ENCODE data around the gene POLR2E. TPM values are rescaled to one million over a fixed set of nuclear protein-coding genes. Genes with fewer than 3 reads are reported as not detected.

Gene POLR2E
- polyA plus RNA-seq, 1 donor from 2014 or later = 237 TPM

GRCh38 chr19:1109697-1110671 lies 14.8 kb upstream of the POLR2E start:
- H3K9me3 Mint-ChIP-seq = no peaks in the 10 kb centered on the region
- H3K4me3 Mint-ChIP-seq = no peak overlapping the region
- peak overlapping the region in 1 of 3 donors; percentile 39 for H3K27ac Mint-ChIP-seq
- no peaks in the 10 kb centered on the region for H3K27me3 Mint-ChIP-seq
- H3K4me1 Mint-ChIP-seq = peaks cover 0 to 3% (median 2%) of the 10 kb centered on the region in 3 donors
- H3K36me3 Mint-ChIP-seq = no peaks in the 10 kb centered on the region

- no peak overlapping the region for H3K4me3 Mint-ChIP-seq
- no peak overlapping the region for H3K27ac Mint-ChIP-seq
- H3K27me3 Mint-ChIP-seq = no peaks in the 10 kb centered on the region
- no peaks in the 10 kb centered on the region for H3K9me3 Mint-ChIP-seq
- H3K36me3 Mint-ChIP-seq = no peaks in the 10 kb centered on the region
- H3K4me1 Mint-ChIP-seq = peaks cover 0 to 3% (median 2%) of the 10 kb centered on the region in 3 donors
These were observed 13.9 kb upstream of the POLR2E start for GRCh38 chr19:1109032-1109551.

GRCh38 chr19:1108291-1109031 lies 13.3 kb upstream of the POLR2E start:
- Mint-ChIP-seq H3K27me3 (no peaks in the 10 kb centered on the region), H3K36me3 (no peaks in the 10 kb centered on the region), H3K4me1 (peaks cover 1 to 5% (median 4%) of the 10 kb centered on the region in 3 donors), H3K9me3 (no peaks in the 10 kb centered on the region), H3K27ac (no peak overlapping the region), H3K4me3 (no peak overlapping the region)

- H3K4me1 Mint-ChIP-seq = peaks cover 6 to 9% (median 8%) of the 10 kb centered on the region in 3 donors
- no peaks in the 10 kb centered on the region for H3K36me3 Mint-ChIP-seq
- no peaks in the 10 kb centered on the region for H3K9me3 Mint-ChIP-seq
- no peaks in the 10 kb centered on the region for H3K27me3 Mint-ChIP-seq
- H3K4me3 Mint-ChIP-seq = peak overlapping the region in 2 of 4 donors; percentile 32 to 74
- H3K27ac Mint-ChIP-seq = peak overlapping the region in 1 of 3 donors; percentile 91
These were observed 12.6 kb upstream of the POLR2E start for GRCh38 chr19:1107661-1108261.

- H3K27ac Mint-ChIP-seq = peak overlapping the region; percentile 86 to 91 (median 91)
- H3K4me1 Mint-ChIP-seq = peaks cover 11 to 13% (median 13%) of the 10 kb centered on the region in 3 donors
- H3K36me3 Mint-ChIP-seq = no peaks in the 10 kb centered on the region
- no peaks in the 10 kb centered on the region for H3K27me3 Mint-ChIP-seq
- peak overlapping the region; percentile 23 to 74 (median 38) for H3K4me3 Mint-ChIP-seq
- H3K9me3 Mint-ChIP-seq = no peaks in the 10 kb centered on the region
These were observed 11.9 kb upstream of the POLR2E start for GRCh38 chr19:1106841-1107660.

GRCh38 chr19:1105873-1106840 lies 11.0 kb upstream of the POLR2E start:
- Mint-ChIP-seq H3K4me3 (peak overlapping the region; percentile 46 to 85 (median 76)), H3K27ac (peak overlapping the region; percentile 86 to 91 (median 91))

GRCh38 chr19:1105008-1105872 lies 10.1 kb upstream of the POLR2E start:
- Mint-ChIP-seq H3K4me3 (peak overlapping the region; percentile 74 to 92 (median 86)), H3K4me1 (peaks cover 17 to 19% (median 19%) of the 10 kb centered on the region in 3 donors), H3K9me3 (no peaks in the 10 kb centered on the region), H3K27me3 (no peaks in the 10 kb centered on the region), H3K36me3 (no peaks in the 10 kb centered on the region), H3K27ac (peak overlapping the region; percentile 91 to 92 (median 91))

More at GRCh38 chr19:1105873-1106840, 11.0 kb upstream of the POLR2E start:
- Mint-ChIP-seq H3K9me3 (no peaks in the 10 kb centered on the region), H3K27me3 (no peaks in the 10 kb centered on the region), H3K36me3 (no peaks in the 10 kb centered on the region), H3K4me1 (peaks cover 17 to 19% (median 19%) of the 10 kb centered on the region in 3 donors)

- peaks cover 17 to 23% (median 22%) of the 10 kb centered on the region in 3 donors for H3K4me1 Mint-ChIP-seq
These were observed 9.3 kb upstream of the POLR2E start for GRCh38 chr19:1104311-1105007.

GRCh38 chr19:1103708-1104310 lies 8.6 kb upstream of the POLR2E start, which contains the start of gene GPX4:
TSS of gene GPX4 (plus strand) at chr19:1103994. CDS start at chr19:1104044, 50 bp downstream.
- Mint-ChIP-seq H3K9me3 (peaks cover 0 to 2% (median 0%) of the 10 kb centered on the region in 3 donors), H3K4me3 (peak within 1 kb of the TSS; percentile 78 to 92 (median 86)), H3K27me3 (no peaks in the 10 kb centered on the region), H3K27ac (peak within 1 kb of the TSS; percentile 94 to 97 (median 96)), H3K36me3 (no peaks in the 10 kb centered on the region), H3K4me1 (peaks cover 17 to 26% (median 22%) of the 10 kb centered on the region in 3 donors)

More at GRCh38 chr19:1104311-1105007, 9.3 kb upstream of the POLR2E start:
- peak overlapping the region; percentile 68 to 92 (median 86) for H3K4me3 Mint-ChIP-seq
- no peaks in the 10 kb centered on the region for H3K36me3 Mint-ChIP-seq
- peak overlapping the region; percentile 82 to 97 (median 92) for H3K27ac Mint-ChIP-seq
- no peaks in the 10 kb centered on the region for H3K27me3 Mint-ChIP-seq
- H3K9me3 Mint-ChIP-seq = peaks cover 0 to 2% (median 0%) of the 10 kb centered on the region in 3 donors

- Mint-ChIP-seq H3K4me1 (peaks cover 20 to 26% (median 25%) of the 10 kb centered on the region in 3 donors), H3K4me3 (peak overlapping the region; percentile 78 to 92 (median 85)), H3K9me3 (peaks cover 0 to 2% (median 0%) of the 10 kb centered on the region in 3 donors), H3K36me3 (no peaks in the 10 kb centered on the region), H3K27ac (peak overlapping the region; percentile 94 to 97 (median 96)), H3K27me3 (no peaks in the 10 kb centered on the region)
These were observed 8.0 kb upstream of the POLR2E start for GRCh38 chr19:1103132-1103707.

Data from IgD-negative memory B cell (primary cell).